ENCODE results near the gene KLHDC8A. TPM values are rescaled to one million over a fixed set of nuclear protein-coding genes. Genes with fewer than 3 reads are reported as not detected.

The KLHDC8A gene
- total and polyA plus RNA-seq, 2 of the 13 experiments (the other 11 are each of a cell fraction or from before 2014, with no cell fraction given), result not detected

DNA sequence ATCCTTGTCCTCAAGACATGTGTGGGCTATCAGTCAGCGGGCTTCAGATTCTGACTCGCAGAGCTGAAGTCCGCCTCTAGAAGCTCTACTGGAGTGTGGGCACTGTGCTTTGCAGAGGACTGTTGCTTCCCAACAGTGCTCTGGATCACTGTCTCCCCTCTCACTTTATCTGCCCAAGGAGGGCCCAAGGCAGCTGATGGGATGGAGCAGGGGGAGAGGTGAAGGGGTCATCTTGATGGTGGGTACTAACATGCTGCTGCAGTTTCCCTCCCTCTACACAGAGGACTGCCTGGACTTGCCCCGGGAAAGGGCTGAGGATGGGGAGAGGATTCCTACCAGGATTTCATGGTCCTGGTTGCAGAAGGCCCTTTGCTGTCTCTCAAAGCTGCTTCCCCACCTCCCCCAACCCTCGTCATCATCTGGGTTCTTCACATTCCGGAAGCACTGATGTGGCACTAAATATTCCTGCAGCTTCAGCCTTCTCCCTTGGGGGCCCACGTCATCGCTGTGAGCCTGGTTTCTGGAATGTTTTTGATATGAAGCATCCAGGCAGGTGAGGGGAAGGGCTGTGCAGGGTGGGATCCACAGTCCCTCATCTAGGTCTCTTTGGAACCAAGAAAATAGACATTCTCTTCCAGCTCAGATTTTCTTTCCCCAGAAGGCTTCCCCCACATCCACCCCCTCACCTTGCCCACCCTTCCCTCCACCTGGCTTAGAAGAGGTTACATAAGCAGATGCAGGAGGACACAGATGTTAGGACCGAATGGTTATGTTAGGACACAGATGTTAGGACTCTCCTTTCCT lies 58.3 kb downstream of the KLHDC8A start:
- FAIRE-seq (no peak), DNase-seq (ENCODE audit: low spot score) (peak; percentile 84), ATAC-seq (no peak)
- intact Hi-C loops (cut with micrococcal nuclease; ENCODE audit: unreplicated experiment), result no loop called here
- H3K36me3 ChIP-seq (replicated peaks in 1 of 2; ENCODE audit: control insufficient read depth in 1 of 2, insufficient read depth in 2 of 2, low read length in 2 of 2), result peaks cover 0 to 4% of the 10 kb centered on the region in 2 experiments; a peak in 1 of 5 replicates
- peak overlapping the region; percentile 21 for H3K4me2 ChIP-seq (ENCODE audit: low read depth, low read length)
- BruUV-seq (replicated peaks), result no TSS peak
- no peaks in the 10 kb centered on the region for H3K79me2 ChIP-seq (ENCODE audit: insufficient read depth, low read length)
- H3K27me3 ChIP-seq (ENCODE audit: control insufficient read depth in 1 of 2, insufficient read depth in 2 of 2, low read length in 2 of 2), result no peaks in the 10 kb centered on the region
- H2AFZ ChIP-seq (ENCODE audit: low read length), result no peak overlapping the region
- H3K9me3 ChIP-seq (ENCODE audit: low read length), result no peaks in the 10 kb centered on the region
- ChIA-PET POLR2A (interaction anchor here (1.1 to 2.7 kb wide), 3 partner anchors 14 to 25 kb away, joined by 3 to 22 read pairs (median 5); no protein-coding TSS in a partner anchor), CTCF (ENCODE audit: low intra/inter-chr PET ratio, low total read pairs) (no interaction called here)
- H3K4me3 ChIP-seq (replicated peaks in 1 of 3; ENCODE audit: insufficient read depth in 1 of 3, low read depth in 2 of 3, low read length in 3 of 3), result 0 out of 6 replicates have a peak overlapping the region, but pooled peaks of 1 of the 3 experiments have one; percentile 7
- H3K4me1 ChIP-seq (ENCODE audit: insufficient read depth, low read length), result peaks cover 82% of the 10 kb centered on the region
- in situ Hi-C loops (cut with HindIII; ENCODE audit: extremely low pct_ligation_motif_present, low pct_unique_long_range_greater_than_20kb), result no loop called here
- 25% methylated on average over 9 of the region's 9 CpGs for WGBS (ENCODE audit: low lambda C conversion rate)
- H3K9ac ChIP-seq (ENCODE audit: insufficient read depth, low read depth, low read length), result no peak overlapping the region; the same call in none of the 2 replicates
- H4K20me1 ChIP-seq (ENCODE audit: insufficient read depth, low read length), result no peaks in the 10 kb centered on the region
- no peak overlapping the region for H3K27ac ChIP-seq (ENCODE audit: extremely low read length, insufficient read depth, low read length)
- TF ChIP-seq KMT2A (CRISPR knock-in tag; IDR thresholded peaks at IDR 0.05) (no peak), SAP130 (CRISPR knock-in tag; IDR thresholded peaks at IDR 0.05; ENCODE audit: low read depth) (peak; percentile 10; the same call in 1 of the 2 replicates), ETV5 (CRISPR knock-in tag; IDR thresholded peaks at IDR 0.05; ENCODE audit: borderline replicate concordance) (peak; percentile 39; the same call in 1 of the 2 replicates), TEAD3 (CRISPR knock-in tag; optimal IDR thresholded peaks at IDR 0.05; ENCODE audit: borderline replicate concordance) (peak; percentile 60), CREM (IDR thresholded peaks at IDR 0.05) (peak; percentile 36; the same call in 1 of the 2 replicates), CREM (CRISPR knock-in tag; IDR thresholded peaks at IDR 0.05) (no peak), ZBTB8A (CRISPR knock-in tag; IDR thresholded peaks at IDR 0.05; ENCODE audit: borderline replicate concordance, low read depth) (no peak), ATF1 (CRISPR knock-in tag; IDR thresholded peaks at IDR 0.05) (peak; percentile 35; the same call in 1 of the 2 replicates), CREB1 (IDR thresholded peaks at IDR 0.05) (peak; percentile 88), CREB1 (CRISPR knock-in tag; IDR thresholded peaks at IDR 0.05) (0 out of 2 replicates have a peak, but pooled peaks have one; percentile 34), FOSL2 (CRISPR knock-in tag; IDR thresholded peaks at IDR 0.05) (peak; percentile 77), MAFF (IDR thresholded peaks at IDR 0.05; ENCODE audit: low read depth, low read length) (peak; percentile 27; the same call in 1 of the 2 replicates), U2AF2 (IDR thresholded peaks at IDR 0.05; ENCODE audit: low read depth, low read length) (no peak)
- TF ChIP-seq, protein P1, sequence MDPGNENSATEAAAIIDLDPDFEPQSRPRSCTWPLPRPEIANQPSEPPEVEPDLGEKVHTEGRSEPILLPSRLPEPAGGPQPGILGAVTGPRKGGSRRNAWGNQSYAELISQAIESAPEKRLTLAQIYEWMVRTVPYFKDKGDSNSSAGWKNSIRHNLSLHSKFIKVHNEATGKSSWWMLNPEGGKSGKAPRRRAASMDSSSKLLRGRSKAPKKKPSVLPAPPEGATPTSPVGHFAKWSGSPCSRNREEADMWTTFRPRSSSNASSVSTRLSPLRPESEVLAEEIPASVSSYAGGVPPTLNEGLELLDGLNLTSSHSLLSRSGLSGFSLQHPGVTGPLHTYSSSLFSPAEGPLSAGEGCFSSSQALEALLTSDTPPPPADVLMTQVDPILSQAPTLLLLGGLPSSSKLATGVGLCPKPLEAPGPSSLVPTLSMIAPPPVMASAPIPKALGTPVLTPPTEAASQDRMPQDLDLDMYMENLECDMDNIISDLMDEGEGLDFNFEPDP (CRISPR knock-in tag; conservative IDR thresholded peaks at IDR 0.05), result 0 out of 2 replicates have a peak, but pooled peaks have one; percentile 42
- TF ChIP-seq, protein P2, sequence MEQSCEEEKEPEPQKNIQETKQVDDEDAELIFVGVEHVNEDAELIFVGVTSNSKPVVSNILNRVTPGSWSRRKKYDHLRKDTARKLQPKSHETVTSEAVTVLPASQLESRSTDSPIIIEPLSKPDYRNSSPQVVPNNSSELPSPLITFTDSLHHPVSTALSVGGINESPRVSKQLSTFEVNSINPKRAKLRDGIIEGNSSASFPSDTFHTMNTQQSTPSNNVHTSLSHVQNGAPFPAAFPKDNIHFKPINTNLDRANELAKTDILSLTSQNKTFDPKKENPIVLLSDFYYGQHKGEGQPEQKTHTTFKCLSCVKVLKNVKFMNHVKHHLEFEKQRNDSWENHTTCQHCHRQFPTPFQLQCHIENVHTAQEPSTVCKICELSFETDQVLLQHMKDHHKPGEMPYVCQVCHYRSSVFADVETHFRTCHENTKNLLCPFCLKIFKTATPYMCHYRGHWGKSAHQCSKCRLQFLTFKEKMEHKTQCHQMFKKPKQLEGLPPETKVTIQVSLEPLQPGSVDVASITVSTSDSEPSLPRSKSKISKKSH (CRISPR knock-in tag; IDR thresholded peaks at IDR 0.05; ENCODE audit: borderline replicate concordance), result no peak
- TF ChIP-seq, protein P3, sequence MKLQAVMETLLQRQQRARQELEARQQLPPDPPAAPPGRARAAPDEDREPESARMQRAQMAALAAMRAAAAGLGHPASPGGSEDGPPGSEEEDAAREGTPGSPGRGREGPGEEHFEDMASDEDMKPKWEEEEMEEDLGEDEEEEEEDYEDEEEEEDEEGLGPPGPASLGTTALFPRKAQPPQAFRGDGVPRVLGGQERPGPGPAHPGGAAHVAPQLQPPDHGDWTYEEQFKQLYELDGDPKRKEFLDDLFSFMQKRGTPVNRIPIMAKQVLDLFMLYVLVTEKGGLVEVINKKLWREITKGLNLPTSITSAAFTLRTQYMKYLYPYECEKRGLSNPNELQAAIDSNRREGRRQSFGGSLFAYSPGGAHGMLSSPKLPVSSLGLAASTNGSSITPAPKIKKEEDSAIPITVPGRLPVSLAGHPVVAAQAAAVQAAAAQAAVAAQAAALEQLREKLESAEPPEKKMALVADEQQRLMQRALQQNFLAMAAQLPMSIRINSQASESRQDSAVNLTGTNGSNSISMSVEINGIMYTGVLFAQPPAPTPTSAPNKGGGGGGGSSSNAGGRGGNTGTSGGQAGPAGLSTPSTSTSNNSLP (IDR thresholded peaks at IDR 0.05; ENCODE audit: low read depth, low read length), result no peak
- TF ChIP-seq, protein P4, sequence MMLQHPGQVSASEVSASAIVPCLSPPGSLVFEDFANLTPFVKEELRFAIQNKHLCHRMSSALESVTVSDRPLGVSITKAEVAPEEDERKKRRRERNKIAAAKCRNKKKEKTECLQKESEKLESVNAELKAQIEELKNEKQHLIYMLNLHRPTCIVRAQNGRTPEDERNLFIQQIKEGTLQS (CRISPR knock-in tag; IDR thresholded peaks at IDR 0.05), result peak; percentile 32; the same call in 1 of the 2 replicates
- TF ChIP-seq, protein P5, sequence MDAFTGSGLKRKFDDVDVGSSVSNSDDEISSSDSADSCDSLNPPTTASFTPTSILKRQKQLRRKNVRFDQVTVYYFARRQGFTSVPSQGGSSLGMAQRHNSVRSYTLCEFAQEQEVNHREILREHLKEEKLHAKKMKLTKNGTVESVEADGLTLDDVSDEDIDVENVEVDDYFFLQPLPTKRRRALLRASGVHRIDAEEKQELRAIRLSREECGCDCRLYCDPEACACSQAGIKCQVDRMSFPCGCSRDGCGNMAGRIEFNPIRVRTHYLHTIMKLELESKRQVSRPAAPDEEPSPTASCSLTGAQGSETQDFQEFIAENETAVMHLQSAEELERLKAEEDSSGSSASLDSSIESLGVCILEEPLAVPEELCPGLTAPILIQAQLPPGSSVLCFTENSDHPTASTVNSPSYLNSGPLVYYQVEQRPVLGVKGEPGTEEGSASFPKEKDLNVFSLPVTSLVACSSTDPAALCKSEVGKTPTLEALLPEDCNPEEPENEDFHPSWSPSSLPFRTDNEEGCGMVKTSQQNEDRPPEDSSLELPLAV (CRISPR knock-in tag; conservative IDR thresholded peaks at IDR 0.05; ENCODE audit: low read depth), result no peak

Measured in HepG2 (cell line).